ENCODE measurements around the gene MAP4. TPM values are rescaled to one million over a fixed set of nuclear protein-coding genes. Genes with fewer than 3 reads are reported as not detected.

MAP4 gene
- total RNA-seq, 1 experiment from 2014 or later: 140 TPM

DNA sequence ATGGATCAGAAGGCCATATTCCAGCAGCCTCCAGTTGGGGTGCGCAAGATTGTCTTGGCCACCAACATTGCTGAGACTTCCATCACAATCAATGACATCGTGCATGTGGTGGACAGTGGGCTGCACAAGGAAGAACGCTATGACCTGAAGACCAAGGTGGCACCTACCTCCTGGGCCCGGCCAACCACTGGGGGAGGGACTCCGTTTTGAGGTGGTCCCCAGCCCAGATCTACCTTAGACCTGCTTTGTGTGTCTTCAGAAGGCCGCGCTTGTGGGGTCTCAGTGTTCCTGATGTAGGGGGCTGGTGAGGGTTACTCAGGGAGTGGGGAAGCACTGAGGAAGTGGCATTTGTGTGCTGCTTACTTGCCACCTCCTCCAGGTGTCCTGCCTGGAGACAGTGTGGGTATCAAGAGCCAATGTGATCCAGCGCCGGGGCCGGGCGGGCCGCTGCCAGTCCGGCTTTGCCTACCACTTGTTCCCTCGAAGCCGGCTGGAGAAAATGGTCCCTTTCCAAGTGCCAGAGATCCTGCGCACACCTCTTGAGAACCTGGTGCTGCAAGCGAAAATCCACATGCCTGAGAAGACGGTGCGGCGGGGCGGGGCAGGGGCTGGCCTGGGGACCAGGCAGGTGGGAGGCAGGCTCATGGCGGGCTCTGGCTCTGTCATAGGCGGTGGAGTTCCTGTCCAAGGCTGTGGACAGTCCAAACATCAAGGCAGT, 168.3 kb downstream of the MAP4 start:
- no peak overlapping the region for H4K91ac ChIP-seq (ENCODE audit: insufficient read length, low read depth, low read length)
- H2BK20ac ChIP-seq (ENCODE audit: low read depth, low read length, poor library complexity, severe bottlenecking): no peak overlapping the region
- no peaks in the 10 kb centered on the region for H3K79me1 ChIP-seq (ENCODE audit: insufficient read depth, low read depth, low read length, poor library complexity, severe bottlenecking)
- no peak overlapping the region for H2AFZ ChIP-seq (ENCODE audit: low read length)
- H3K14ac ChIP-seq (ENCODE audit: insufficient read depth, low read length): no peak overlapping the region
- no peaks in the 10 kb centered on the region for H3K23me2 ChIP-seq (ENCODE audit: insufficient read length, low read depth, low read length, poor library complexity, severe bottlenecking)
- H3K4me1 ChIP-seq (ENCODE audit: insufficient read depth, low read length): no peaks in the 10 kb centered on the region
- no peak overlapping the region for H2BK120ac ChIP-seq (ENCODE audit: low read depth, low read length, poor library complexity, severe bottlenecking)
- no peak for DNase-seq
- no peak overlapping the region for H3K23ac ChIP-seq (ENCODE audit: insufficient read length, low read depth, low read length)
- no peaks in the 10 kb centered on the region for H3K27me3 ChIP-seq (ENCODE audit: insufficient read depth, low read length)
- Mint-ChIP-seq H3K4me3 (no peak overlapping the region), H3K9me3 (no peaks in the 10 kb centered on the region), H3K27ac (no peak overlapping the region), H3K36me3 (ENCODE audit: insufficient read depth in 1 of 3, low read depth in 3 of 3) (peaks cover 57 to 95% (median 84%) of the 10 kb centered on the region in 3 experiments), H3K27me3 (ENCODE audit: low read depth) (no peaks in the 10 kb centered on the region), H3K4me1 (peaks cover under 1 to 15% of the 10 kb centered on the region in 2 experiments)
- H2BK12ac ChIP-seq (ENCODE audit: insufficient read length, low read depth, low read length): no peak overlapping the region
- H3K27ac ChIP-seq (ENCODE audit: insufficient read length, low read depth, low read length): no peak overlapping the region
- no peak overlapping the region for H3K56ac ChIP-seq (ENCODE audit: insufficient read length, low read depth, low read length)
- H3T11ph ChIP-seq (ENCODE audit: low read length): no peak overlapping the region
- no peaks in the 10 kb centered on the region for H3K79me2 ChIP-seq (ENCODE audit: insufficient read depth, low read length)
- H3K9ac ChIP-seq (ENCODE audit: extremely low read depth, insufficient read length, low read length): no peak overlapping the region
- no peak overlapping the region for H4K5ac ChIP-seq (ENCODE audit: insufficient read length, low read depth, low read length)
- H2AK5ac ChIP-seq (ENCODE audit: insufficient read length, low read length): no peak overlapping the region
- H3K4ac ChIP-seq (ENCODE audit: low read depth, low read length): no peak overlapping the region
- no CpG with 5 or more reads among the region's 23 CpGs for WGBS (ENCODE audit: extremely low coverage, insufficient read length, low lambda C conversion rate)
- no peak overlapping the region for H3K4me2 ChIP-seq (ENCODE audit: insufficient read depth, insufficient read length, low read length)
- TF ChIP-seq, protein P1, sequence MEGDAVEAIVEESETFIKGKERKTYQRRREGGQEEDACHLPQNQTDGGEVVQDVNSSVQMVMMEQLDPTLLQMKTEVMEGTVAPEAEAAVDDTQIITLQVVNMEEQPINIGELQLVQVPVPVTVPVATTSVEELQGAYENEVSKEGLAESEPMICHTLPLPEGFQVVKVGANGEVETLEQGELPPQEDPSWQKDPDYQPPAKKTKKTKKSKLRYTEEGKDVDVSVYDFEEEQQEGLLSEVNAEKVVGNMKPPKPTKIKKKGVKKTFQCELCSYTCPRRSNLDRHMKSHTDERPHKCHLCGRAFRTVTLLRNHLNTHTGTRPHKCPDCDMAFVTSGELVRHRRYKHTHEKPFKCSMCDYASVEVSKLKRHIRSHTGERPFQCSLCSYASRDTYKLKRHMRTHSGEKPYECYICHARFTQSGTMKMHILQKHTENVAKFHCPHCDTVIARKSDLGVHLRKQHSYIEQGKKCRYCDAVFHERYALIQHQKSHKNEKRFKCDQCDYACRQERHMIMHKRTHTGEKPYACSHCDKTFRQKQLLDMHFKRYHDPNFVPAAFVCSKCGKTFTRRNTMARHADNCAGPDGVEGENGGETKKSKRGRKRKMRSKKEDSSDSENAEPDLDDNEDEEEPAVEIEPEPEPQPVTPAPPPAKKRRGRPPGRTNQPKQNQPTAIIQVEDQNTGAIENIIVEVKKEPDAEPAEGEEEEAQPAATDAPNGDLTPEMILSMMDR (conservative IDR thresholded peaks at IDR 0.05): no peak
- H3K18ac ChIP-seq (ENCODE audit: insufficient read length, low read depth, low read length): no peak overlapping the region
- no peaks in the 10 kb centered on the region for H4K20me1 ChIP-seq (ENCODE audit: control insufficient read depth, insufficient read depth, insufficient read length)
- no peak overlapping the region for H4K8ac ChIP-seq (replicated peaks; ENCODE audit: insufficient read length, low read depth, low read length)
- H2BK15ac ChIP-seq (ENCODE audit: low read depth, low read length): no peak overlapping the region
- H2BK5ac ChIP-seq (ENCODE audit: insufficient read length, low read length): no peak overlapping the region
- no peaks in the 10 kb centered on the region for H3K9me3 ChIP-seq (ENCODE audit: control insufficient read depth, low read depth, low read length)

All from H9 (cell line).